ENCODE data around the gene PRR5. TPM values are rescaled to one million over a fixed set of nuclear protein-coding genes. Genes with fewer than 3 reads are reported as not detected.
"Not testable (repeated sequence)": the region's sequence is repeated elsewhere in the genome, so short reads cannot be mapped to it uniquely, and the experiment has no call there.

Gene PRR5
- total RNA-seq, 2 experiments from 2014 or later, result 0.19 to 1.8 TPM

DNA sequence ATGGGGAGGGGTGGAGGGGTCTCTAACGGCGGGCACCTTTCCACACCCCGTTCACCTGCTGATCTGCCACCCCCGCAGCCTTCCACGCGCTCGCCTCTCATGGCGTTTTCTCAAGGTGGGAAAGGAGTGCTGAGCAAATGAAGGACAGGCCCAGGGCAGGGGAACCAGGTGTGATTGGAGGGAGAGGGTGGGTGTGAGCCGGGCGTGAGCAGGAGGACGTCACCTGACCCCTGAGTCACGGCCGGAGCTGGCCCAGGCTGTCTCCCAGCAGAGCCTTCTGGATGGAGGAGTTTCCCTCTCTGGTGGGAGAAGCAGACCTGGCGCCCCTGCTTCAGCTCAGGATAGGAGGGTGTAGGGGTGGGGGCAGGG lies 36.3 kb downstream of the PRR5 start:
- no peak overlapping the region for H3K4me3 ChIP-seq (ENCODE audit: low read depth, low read length, poor library complexity, severe bottlenecking)
- no peak overlapping the region for H3K27ac ChIP-seq (ENCODE audit: low read depth, low read length, poor library complexity, severe bottlenecking)
- no peaks in the 10 kb centered on the region for H3K36me3 ChIP-seq (ENCODE audit: insufficient read depth, low read length)
- H3K9me3 ChIP-seq (ENCODE audit: low read length), result no peaks in the 10 kb centered on the region
- ChIA-PET POLR2A (no interaction called here), CTCF (ENCODE audit: unreplicated experiment) (no interaction called here)
- DNase-seq (ENCODE audit: low spot score), result no peak
- TF ChIP-seq, protein P1, sequence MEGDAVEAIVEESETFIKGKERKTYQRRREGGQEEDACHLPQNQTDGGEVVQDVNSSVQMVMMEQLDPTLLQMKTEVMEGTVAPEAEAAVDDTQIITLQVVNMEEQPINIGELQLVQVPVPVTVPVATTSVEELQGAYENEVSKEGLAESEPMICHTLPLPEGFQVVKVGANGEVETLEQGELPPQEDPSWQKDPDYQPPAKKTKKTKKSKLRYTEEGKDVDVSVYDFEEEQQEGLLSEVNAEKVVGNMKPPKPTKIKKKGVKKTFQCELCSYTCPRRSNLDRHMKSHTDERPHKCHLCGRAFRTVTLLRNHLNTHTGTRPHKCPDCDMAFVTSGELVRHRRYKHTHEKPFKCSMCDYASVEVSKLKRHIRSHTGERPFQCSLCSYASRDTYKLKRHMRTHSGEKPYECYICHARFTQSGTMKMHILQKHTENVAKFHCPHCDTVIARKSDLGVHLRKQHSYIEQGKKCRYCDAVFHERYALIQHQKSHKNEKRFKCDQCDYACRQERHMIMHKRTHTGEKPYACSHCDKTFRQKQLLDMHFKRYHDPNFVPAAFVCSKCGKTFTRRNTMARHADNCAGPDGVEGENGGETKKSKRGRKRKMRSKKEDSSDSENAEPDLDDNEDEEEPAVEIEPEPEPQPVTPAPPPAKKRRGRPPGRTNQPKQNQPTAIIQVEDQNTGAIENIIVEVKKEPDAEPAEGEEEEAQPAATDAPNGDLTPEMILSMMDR (conservative IDR thresholded peaks at IDR 0.05; ENCODE audit: low read length), result no peak
- TF ChIP-seq EZH2phosphoT487 (IDR thresholded peaks at IDR 0.05; ENCODE audit: borderline replicate concordance, low read depth, low read length), result no peak
- H3K79me2 ChIP-seq (ENCODE audit: insufficient read depth, low read depth, low read length), result no peaks in the 10 kb centered on the region
- H4K20me1 ChIP-seq (ENCODE audit: insufficient read depth, low read length), result no peaks in the 10 kb centered on the region
- H2AFZ ChIP-seq (ENCODE audit: low read length), result no peak overlapping the region
- no peaks in the 10 kb centered on the region for H3K4me1 ChIP-seq (ENCODE audit: insufficient read depth, low read length, poor library complexity, severe bottlenecking)
- no peak overlapping the region for H3K4me2 ChIP-seq (ENCODE audit: low read length)
- BruUV-seq (replicated peaks), result no TSS peak
- no peaks in the 10 kb centered on the region for H3K9me2 ChIP-seq (ENCODE audit: insufficient read depth, low read length)
- intact Hi-C loops (cut with micrococcal nuclease; ENCODE audit: unreplicated experiment), result no loop called here

GRCh38 chr22:44739024-44739423 lies 37.0 kb downstream of the PRR5 start:
- Histone ChIP-seq H3K9me3 (ENCODE audit: low read length) (no peaks in the 10 kb centered on the region), H3K27ac (ENCODE audit: low read depth, low read length, poor library complexity, severe bottlenecking) (no peak overlapping the region), H3K4me3 (ENCODE audit: low read depth, low read length, poor library complexity, severe bottlenecking) (no peak overlapping the region), H3K36me3 (ENCODE audit: insufficient read depth, low read length) (no peaks in the 10 kb centered on the region), H4K20me1 (ENCODE audit: insufficient read depth, low read length) (no peaks in the 10 kb centered on the region), H3K4me1 (ENCODE audit: insufficient read depth, low read length, poor library complexity, severe bottlenecking) (no peaks in the 10 kb centered on the region), H3K9me2 (ENCODE audit: insufficient read depth, low read length) (no peaks in the 10 kb centered on the region), H3K4me2 (ENCODE audit: low read length) (no peak overlapping the region), H3K79me2 (ENCODE audit: insufficient read depth, low read depth, low read length) (no peaks in the 10 kb centered on the region), H2AFZ (ENCODE audit: low read length) (no peak overlapping the region)
- CTCF ChIA-PET (ENCODE audit: unreplicated experiment), result no interaction called here
- BruUV-seq (replicated peaks), result no TSS peak
- POLR2A ChIA-PET, result no interaction called here
- intact Hi-C loops (cut with micrococcal nuclease; ENCODE audit: unreplicated experiment), result no loop called here
- DNase-seq (ENCODE audit: low spot score), result no peak
- TF ChIP-seq EZH2phosphoT487 (IDR thresholded peaks at IDR 0.05; ENCODE audit: borderline replicate concordance, low read depth, low read length), result no peak

- H2AFZ ChIP-seq (ENCODE audit: low read length); intact Hi-C loops (cut with micrococcal nuclease; ENCODE audit: unreplicated experiment); H3K9me2 ChIP-seq (ENCODE audit: insufficient read depth, low read length); DNase-seq (ENCODE audit: low spot score); H3K4me3 ChIP-seq (ENCODE audit: low read depth, low read length, poor library complexity, severe bottlenecking); H3K4me1 ChIP-seq (ENCODE audit: insufficient read depth, low read length, poor library complexity, severe bottlenecking); CTCF ChIA-PET (ENCODE audit: unreplicated experiment); H3K79me2 ChIP-seq (ENCODE audit: insufficient read depth, low read depth, low read length); H3K9me3 ChIP-seq (ENCODE audit: low read length); POLR2A ChIA-PET; BruUV-seq (replicated peaks); H4K20me1 ChIP-seq (ENCODE audit: insufficient read depth, low read length); H3K27ac ChIP-seq (ENCODE audit: low read depth, low read length, poor library complexity, severe bottlenecking); H3K4me2 ChIP-seq (ENCODE audit: low read length); H3K36me3 ChIP-seq (ENCODE audit: insufficient read depth, low read length): not testable (repeated sequence)
These were observed 37.7 kb downstream of the PRR5 start for GRCh38 chr22:44739666-44740065.

GRCh38 chr22:44740307-44740706 lies 38.3 kb downstream of the PRR5 start:
- TF ChIP-seq, protein P1 (conservative IDR thresholded peaks at IDR 0.05; ENCODE audit: low read length), result no peak
- TF ChIP-seq EZH2phosphoT487 (IDR thresholded peaks at IDR 0.05; ENCODE audit: borderline replicate concordance, low read depth, low read length), result no peak
- Histone ChIP-seq H3K4me1 (ENCODE audit: insufficient read depth, low read length, poor library complexity, severe bottlenecking) (no peaks in the 10 kb centered on the region), H3K36me3 (ENCODE audit: insufficient read depth, low read length) (no peaks in the 10 kb centered on the region), H3K9me3 (ENCODE audit: low read length) (no peaks in the 10 kb centered on the region), H3K4me3 (ENCODE audit: low read depth, low read length, poor library complexity, severe bottlenecking) (no peak overlapping the region), H3K4me2 (ENCODE audit: low read length) (no peak overlapping the region), H3K27ac (ENCODE audit: low read depth, low read length, poor library complexity, severe bottlenecking) (no peak overlapping the region), H4K20me1 (ENCODE audit: insufficient read depth, low read length) (no peaks in the 10 kb centered on the region), H3K9me2 (ENCODE audit: insufficient read depth, low read length) (no peaks in the 10 kb centered on the region), H2AFZ (ENCODE audit: low read length) (no peak overlapping the region), H3K79me2 (ENCODE audit: insufficient read depth, low read depth, low read length) (no peaks in the 10 kb centered on the region)
- POLR2A ChIA-PET, result no interaction called here
- intact Hi-C loops (cut with micrococcal nuclease; ENCODE audit: unreplicated experiment), result no loop called here
- CTCF ChIA-PET (ENCODE audit: unreplicated experiment), result no interaction called here
- no peak for DNase-seq (ENCODE audit: low spot score)
- no TSS peak for BruUV-seq (replicated peaks)
